A549 treated with DMSO at 1 μM for 4 hours (cell line): Measurements from ENCODE around the gene RFWD3. TPM values are rescaled to one million over a fixed set of nuclear protein-coding genes. Genes with fewer than 3 reads are reported as not detected.

Source experiments
- total RNA-seq: library from RNA; stranded (reverse); fragments of 200-300 nt; extraction: Qiagen RNA extraction; gene quantifications from 5 replicates; pipeline ENCODE4 v1.2.3, GENCODE V29; 2022; ENCODE audit warnings: low read depth

Gene RFWD3
- total RNA-seq, result 39.8 to 46.0 TPM (median 44.4 TPM) in 5 replicates

GRCh38 chr16:74666425-74667254 lies at the start of gene RFWD3:
RFWD3 (minus strand) TSS chr16:74666877; CDS start chr16:74661449, 5,428 bp downstream.

GRCh38 chr16:74700438-74701225 lies 34.0 kb upstream of the RFWD3 start, which contains the start of gene MLKL:
MLKL (minus strand) TSS chr16:74700862; CDS start chr16:74695757, 5,105 bp downstream.

GRCh38 chr16:74606521-74607309 lies 60.0 kb downstream of the RFWD3 start, which contains the start of gene GLG1:
GLG1 (minus strand) TSS chr16:74607114; CDS start chr16:74607094, 20 bp downstream.

Other genes with a start within 250 kb of the RFWD3 start
- gene CLEC18B, start 245.4 kb downstream of the RFWD3 start, total RNA-seq, result 0.03 to 0.63 TPM (median 0.33 TPM) in 5 replicates
- gene GLG1, start 59.8 kb downstream of the RFWD3 start, total RNA-seq, result 45.3 to 55.1 TPM (median 53.1 TPM) in 5 replicates
- 22.8 to 28.0 TPM (median 25.6 TPM) in 5 replicates for gene MLKL, start 34.0 kb upstream of the RFWD3 start, total RNA-seq
- gene FA2H, start 107.9 kb upstream of the RFWD3 start, total RNA-seq, result 30.8 to 39.8 TPM (median 33.6 TPM) in 5 replicates